Sigmoid colon (tissue), 7 donors: ENCODE measurements around the gene UCP1. TPM values are rescaled to one million over a fixed set of nuclear protein-coding genes. Genes with fewer than 3 reads are reported as not detected.

Source experiments
- DNase-seq: peaks from one replicate; pipeline ENCODE4 v3.0.0-alpha.2; 2019
- H3K27ac ChIP-seq, 4 donors: fragments of 200-600 bp; sonication (generic); one replicate each; pipeline ENCODE4 v1.5.1; 2016 to 2019; ENCODE audit warnings: mild to moderate bottlenecking in 1 of 4
- H3K27me3 ChIP-seq, 3 donors: fragments of 200-600 bp; sonication (generic); one replicate each; pipeline ENCODE4 v1.5.1; 2019; ENCODE audit warnings: mild to moderate bottlenecking in 1 of 3
- H3K36me3 ChIP-seq, 4 donors: fragments of 200-600 bp; sonication (generic); one replicate each; pipeline ENCODE4 v1.5.1; 2016 to 2019
- H3K4me1 ChIP-seq, 4 donors: fragments of 200-600 bp; sonication (generic); one replicate each; pipeline ENCODE4 v1.5.1; 2017 to 2019
- H3K4me3 ChIP-seq, 4 donors: fragments of 200-600 bp; sonication (generic); one replicate each; pipeline ENCODE4 v1.5.1; 2017 to 2019; ENCODE audit warnings: mild to moderate bottlenecking in 2 of 4, moderate library complexity in 1 of 4
- H3K9me3 ChIP-seq, 4 donors: fragments of 200-600 bp in 3 of 4; sonication (generic) in 3 of 4; one replicate each; pipeline versions ENCODE4 v1.5.1 to v1.6.1; 2013 to 2019
- CTCF ChIP-seq, 4 experiments: fragments of 450-650 bp in 3 of 4; fragments of 200-600 bp in 1 of 4; IDR thresholded peaks; one replicate each; pipeline ENCODE4 v1.5.1; 2016 to 2019; ENCODE audit warnings: antibody characterized with exemption in 4 of 4, mild to moderate bottlenecking in 3 of 4, moderate library complexity in 2 of 4
- EP300 ChIP-seq, 4 donors: sonication (generic); formaldehyde crosslinking; IDR thresholded peaks; one replicate each; pipeline ENCODE4 v1.6.1; 2017; ENCODE audit warnings: antibody characterized with exemption in 4 of 4
- POLR2A ChIP-seq, 2 donors: fragments of 450-650 bp; IDR thresholded peaks; one replicate each; pipeline ENCODE4 v1.6.1; 2016; ENCODE audit warnings: antibody characterized with exemption in 2 of 2, mild to moderate bottlenecking in 2 of 2, moderate library complexity in 2 of 2
- POLR2AphosphoS5 ChIP-seq, 4 donors: sonication (generic); formaldehyde crosslinking; IDR thresholded peaks; one replicate each; pipeline ENCODE4 v1.6.1; 2017; ENCODE audit warnings: antibody characterized with exemption in 4 of 4
- WGBS, 2 donors: extraction: QIAGEN DNeasy Blood & Tissue Kit; methylation state at CpG; one replicate each; pipeline ENCODE4 v1.1.7; 2013; 5-methylcytosine and 5-hydroxymethylcytosine counted together
- intact Hi-C: fragments of 100-400 bp; cut with DNase I; formaldehyde crosslinking; loops from one replicate; pipeline ENCODE4 v1.15.1; 2023
- polyA plus RNA-seq, 3 donors: library from polyadenylated mRNA; stranded (reverse); fragments of 200-250 nt; gene quantifications; one replicate each; pipeline ENCODE4 v1.2.3, GENCODE V29; 2013
- total RNA-seq, 4 donors: library from RNA; depleted of rRNA; stranded (reverse); fragments of >200 nt; gene quantifications; one replicate each; pipeline ENCODE4 v1.1.0, GENCODE V29; 2016
- donor health status: healthy with polysubstance abuse.
- donor health status: Bipolar disorder and iron deficiency.
- donor health status: healthy.

The UCP1 gene
- total and polyA plus RNA-seq, 7 donors, result not detected

- no peak for DNase-seq
- 47 to 89% methylated on average over 2 of the region's 2 CpGs for WGBS, 2 donors
- Histone ChIP-seq H3K9me3 (no peaks in the 10 kb centered on the region), H3K27ac (no peak overlapping the region), H3K4me1 (no peaks in the 10 kb centered on the region), H3K27me3 (no peaks in the 10 kb centered on the region), H3K4me3 (no peak overlapping the region), H3K36me3 (no peaks in the 10 kb centered on the region)
- intact Hi-C loops, result loop anchor here (10.0 kb wide), 1 partner anchor 248 kb away; no protein-coding TSS in a partner anchor
- TF ChIP-seq POLR2AphosphoS5 (IDR thresholded peaks at IDR 0.05) (no peak), POLR2A (IDR thresholded peaks at IDR 0.05) (no peak), EP300 (IDR thresholded peaks at IDR 0.05) (no peak), CTCF (IDR thresholded peaks at IDR 0.05) (no peak)
Observed at GRCh38 chr4:140603286-140603685, 34.5 kb upstream of the UCP1 start.

- H3K36me3 ChIP-seq, result no peaks in the 10 kb centered on the region
- intact Hi-C loops, result loop anchor here (10.0 kb wide), 1 partner anchor 248 kb away; no protein-coding TSS in a partner anchor
- H3K27ac ChIP-seq, result no peak overlapping the region
Observed at GRCh38 chr4:140602714-140603113, 34.0 kb upstream of the UCP1 start.

DNA sequence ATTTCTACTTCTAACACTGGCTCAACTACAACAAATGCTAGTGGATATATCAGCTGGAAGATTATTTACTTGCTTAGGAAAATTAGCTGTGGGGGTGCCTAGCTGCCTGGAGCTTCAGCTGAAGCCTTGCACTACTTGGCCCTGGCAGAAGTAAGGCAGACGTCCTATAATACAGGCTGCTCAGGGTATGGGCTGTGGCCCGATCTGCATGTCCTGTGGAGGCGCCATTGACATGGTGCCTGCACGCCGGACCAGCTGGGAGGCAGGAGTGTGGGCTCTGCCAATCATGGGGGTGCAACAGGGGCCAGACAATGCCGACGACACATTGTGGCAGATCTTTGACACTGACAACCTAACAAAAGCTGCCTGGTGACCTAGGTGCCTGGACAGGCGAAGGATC, 31.6 kb upstream of the UCP1 start:
- 91% methylated on average over 8 of the region's 8 CpGs for WGBS, 2 donors
- intact Hi-C loops, result loop anchor here (10.0 kb wide), 1 partner anchor 246 kb away; no protein-coding TSS in a partner anchor
- no peaks in the 10 kb centered on the region for H3K9me3 ChIP-seq
- H3K27ac ChIP-seq, result no peak overlapping the region
- H3K4me1 ChIP-seq, result no peaks in the 10 kb centered on the region
- TF ChIP-seq EP300 (IDR thresholded peaks at IDR 0.05) (no peak), POLR2AphosphoS5 (IDR thresholded peaks at IDR 0.05) (no peak), POLR2A (IDR thresholded peaks at IDR 0.05) (no peak), CTCF (IDR thresholded peaks at IDR 0.05) (no peak)
- no peaks in the 10 kb centered on the region for H3K27me3 ChIP-seq
- H3K4me3 ChIP-seq, result no peak overlapping the region
- no peak for DNase-seq
- H3K36me3 ChIP-seq, result no peaks in the 10 kb centered on the region

More at GRCh38 chr4:140602714-140603113, 34.0 kb upstream of the UCP1 start:
- Histone ChIP-seq H3K27me3 (no peaks in the 10 kb centered on the region), H3K4me3 (no peak overlapping the region), H3K4me1 (no peaks in the 10 kb centered on the region), H3K9me3 (no peaks in the 10 kb centered on the region)
- TF ChIP-seq CTCF (IDR thresholded peaks at IDR 0.05) (no peak), EP300 (IDR thresholded peaks at IDR 0.05) (no peak), POLR2A (IDR thresholded peaks at IDR 0.05) (no peak), POLR2AphosphoS5 (IDR thresholded peaks at IDR 0.05) (no peak)
- no peak for DNase-seq
- WGBS, 2 donors, result 94 to 97% methylated on average over 2 of the region's 2 CpGs

GRCh38 chr4:140595065-140595464, 26.3 kb upstream of the UCP1 start:
- intact Hi-C loops, result no loop called here
- no peaks in the 10 kb centered on the region for H3K27me3 ChIP-seq
- H3K4me3 ChIP-seq, result no peak overlapping the region
- H3K27ac ChIP-seq, result no peak overlapping the region
- H3K9me3 ChIP-seq, result no peaks in the 10 kb centered on the region
- TF ChIP-seq POLR2AphosphoS5 (IDR thresholded peaks at IDR 0.05) (no peak), EP300 (IDR thresholded peaks at IDR 0.05) (no peak), CTCF (IDR thresholded peaks at IDR 0.05) (no peak), POLR2A (IDR thresholded peaks at IDR 0.05) (no peak)
- 36 to 39% methylated on average over 1 of the region's 1 CpG for WGBS, 2 donors
- no peaks in the 10 kb centered on the region for H3K4me1 ChIP-seq
- H3K36me3 ChIP-seq, result no peaks in the 10 kb centered on the region
- DNase-seq, result no peak

GRCh38 chr4:140584439-140584838, 15.7 kb upstream of the UCP1 start:
- intact Hi-C loops, result no loop called here
- no peak for DNase-seq
- no peak for TF ChIP-seq EP300 (IDR thresholded peaks at IDR 0.05)
- Histone ChIP-seq H3K27me3 (peaks cover 0 to 14% (median under 1%) of the 10 kb centered on the region in 3 donors), H3K27ac (no peak overlapping the region), H3K36me3 (no peaks in the 10 kb centered on the region), H3K4me3 (no peak overlapping the region), H3K9me3 (no peaks in the 10 kb centered on the region), H3K4me1 (no peaks in the 10 kb centered on the region)
- 44 to 59% methylated on average over 1 of the region's 1 CpG for WGBS, 2 donors
